NCI-H774 (cell line): ENCODE measurements around the gene PAX6.

Source experiments
- DNase-seq: peaks from one replicate; lab custom pipeline; 2025; lab: John Stamatoyannopoulos, UW

PAX6 gene

GRCh38 chr11:31810779-31811647 is at the start of gene PAX6:
PAX6 (minus strand) TSS chr11:31811322; CDS start chr11:31806411, 4,911 bp downstream.
- peak; percentile 95 for DNase-seq

GRCh38 chr11:31860391-31860790 is 49.3 kb upstream of the PAX6 start:
- DNase-seq, result no peak

- DNase-seq, result no peak
Measured at GRCh38 chr11:31856248-31856647, 45.1 kb upstream of the PAX6 start.

GRCh38 chr11:31855466-31855865 is 44.3 kb upstream of the PAX6 start:
- no peak for DNase-seq

- DNase-seq, result no peak
Measured at GRCh38 chr11:31850365-31850764, 39.2 kb upstream of the PAX6 start.

- DNase-seq, result no peak
Measured at GRCh38 chr11:31847761-31848160, 36.6 kb upstream of the PAX6 start.

- DNase-seq, result no peak
Measured at GRCh38 chr11:31845331-31845730, 34.2 kb upstream of the PAX6 start.

- no peak for DNase-seq
Measured at GRCh38 chr11:31844351-31844750, 33.2 kb upstream of the PAX6 start.

- DNase-seq, result no peak
Measured at GRCh38 chr11:31841435-31841834, 30.3 kb upstream of the PAX6 start.

- DNase-seq, result no peak
Measured at GRCh38 chr11:31834237-31834636, 23.1 kb upstream of the PAX6 start.

- DNase-seq, result no peak
Measured at GRCh38 chr11:31830406-31830805, 19.3 kb upstream of the PAX6 start.

- DNase-seq, result no peak
Measured at GRCh38 chr11:31828217-31828616, 17.1 kb upstream of the PAX6 start.

- DNase-seq, result no peak
Measured at GRCh38 chr11:31827455-31828206, 16.5 kb upstream of the PAX6 start.

- no peak for DNase-seq
Measured at GRCh38 chr11:31826536-31827438, 15.7 kb upstream of the PAX6 start.

- no peak for DNase-seq
Measured at GRCh38 chr11:31825838-31826484, 14.8 kb upstream of the PAX6 start.

GRCh38 chr11:31824879-31825837 is 14.0 kb upstream of the PAX6 start:
- DNase-seq, result no peak

GRCh38 chr11:31824332-31824878 is 13.3 kb upstream of the PAX6 start:
- DNase-seq, result no peak

GRCh38 chr11:31823644-31824331 is 12.7 kb upstream of the PAX6 start:
- DNase-seq, result no peak

GRCh38 chr11:31822927-31823643 is 12.0 kb upstream of the PAX6 start:
- no peak for DNase-seq
